ENCODE data around the gene CHN1.

DNA sequence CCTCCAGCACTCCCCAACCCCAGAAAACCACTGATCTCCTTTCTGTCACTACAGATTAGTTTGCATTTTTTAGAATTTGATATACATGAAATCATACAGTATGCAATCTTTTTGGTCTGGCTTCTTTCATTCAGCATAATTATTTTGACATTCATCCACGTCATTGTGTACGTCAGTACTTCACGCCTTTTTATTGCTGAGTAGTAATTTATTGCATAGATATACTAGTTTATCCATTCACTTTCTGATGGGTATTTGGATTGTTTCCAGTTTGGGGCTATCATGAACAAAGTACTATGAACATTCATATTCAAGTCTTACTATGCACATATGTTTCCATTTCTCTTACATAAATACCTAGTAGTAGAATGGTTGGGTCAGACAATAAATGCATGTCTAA is 20.1 kb upstream of the CHN1 start:
- no peak for TF ChIP-seq POLR2A (IDR thresholded peaks at IDR 0.05; ENCODE audit: low read depth, low read length)
- TF ChIP-seq TAF1 (IDR thresholded peaks at IDR 0.05; ENCODE audit: borderline replicate concordance, low read depth, low read length): no peak
